Measurements from ENCODE around the gene DCLK2.

The DCLK2 gene

GRCh38 chr4:150235317-150235716, 157.1 kb downstream of the DCLK2 start:
- Histone ChIP-seq H3K9me3 (ENCODE audit: control insufficient read depth, low read length) (no peaks in the 10 kb centered on the region), H3K36me3 (ENCODE audit: control insufficient read depth, insufficient read depth, low read length) (no peaks in the 10 kb centered on the region), H3K27ac (ENCODE audit: low read depth, low read length, severe bottlenecking) (peak overlapping the region; percentile 91), H3K4me3 (ENCODE audit: extremely low read depth, insufficient read depth, low read length, poor library complexity, severe bottlenecking) (no peak overlapping the region), H3K4me1 (ENCODE audit: control insufficient read depth, insufficient read depth, low read length, poor library complexity, severe bottlenecking) (peaks cover 30% of the 10 kb centered on the region)
- no CpG with 5 or more reads among the region's 5 CpGs for WGBS, 2 experiments (ENCODE audit: insufficient coverage in 2 of 2)

- Histone ChIP-seq H3K4me3 (ENCODE audit: extremely low read depth, insufficient read depth, low read length, poor library complexity, severe bottlenecking) (no peak overlapping the region), H3K4me1 (ENCODE audit: control insufficient read depth, insufficient read depth, low read length, poor library complexity, severe bottlenecking) (peaks cover 30% of the 10 kb centered on the region), H3K36me3 (ENCODE audit: control insufficient read depth, insufficient read depth, low read length) (no peaks in the 10 kb centered on the region), H3K27ac (ENCODE audit: low read depth, low read length, severe bottlenecking) (peak overlapping the region; percentile 91), H3K9me3 (ENCODE audit: control insufficient read depth, low read length) (no peaks in the 10 kb centered on the region)
- WGBS, 2 experiments (ENCODE audit: insufficient coverage in 2 of 2) = 65 to 77% methylated on average over 4 to 5 of the region's 6 CpGs
These were observed 157.6 kb downstream of the DCLK2 start for GRCh38 chr4:150235808-150236271.

DNA sequence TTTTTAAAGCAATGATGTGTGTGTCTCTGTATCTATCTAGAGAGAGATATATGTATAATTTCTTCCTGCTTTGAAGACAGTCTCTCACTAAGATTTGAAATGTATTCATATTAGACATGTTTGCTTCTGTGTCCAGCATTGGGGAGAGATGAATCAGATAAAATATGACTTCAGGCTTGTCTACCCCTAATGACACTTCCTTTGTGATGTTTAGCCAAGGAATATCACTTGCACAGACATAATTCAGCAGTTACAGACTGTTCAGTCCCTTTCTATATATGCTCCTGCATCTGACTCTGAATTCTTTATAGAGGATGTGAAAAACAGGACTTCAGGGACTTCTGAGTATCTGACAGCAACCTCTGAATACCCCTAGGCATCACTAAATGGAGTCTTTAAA, 158.4 kb downstream of the DCLK2 start:
- Histone ChIP-seq H3K36me3 (ENCODE audit: control insufficient read depth, insufficient read depth, low read length) (no peaks in the 10 kb centered on the region), H3K27ac (ENCODE audit: low read depth, low read length, severe bottlenecking) (peak overlapping the region; percentile 91), H3K9me3 (ENCODE audit: control insufficient read depth, low read length) (no peaks in the 10 kb centered on the region), H3K4me1 (ENCODE audit: control insufficient read depth, insufficient read depth, low read length, poor library complexity, severe bottlenecking) (peaks cover 30% of the 10 kb centered on the region), H3K4me3 (ENCODE audit: extremely low read depth, insufficient read depth, low read length, poor library complexity, severe bottlenecking) (no peak overlapping the region)

- H3K9me3 ChIP-seq (ENCODE audit: control insufficient read depth, low read length) = no peaks in the 10 kb centered on the region
- H3K4me3 ChIP-seq (ENCODE audit: extremely low read depth, insufficient read depth, low read length, poor library complexity, severe bottlenecking) = no peak overlapping the region
- H3K4me1 ChIP-seq (ENCODE audit: control insufficient read depth, insufficient read depth, low read length, poor library complexity, severe bottlenecking) = peaks cover 30% of the 10 kb centered on the region
- peak overlapping the region; percentile 91 for H3K27ac ChIP-seq (ENCODE audit: low read depth, low read length, severe bottlenecking)
- 47% methylated on average over 2 of the region's 6 CpGs; no CpG with 5 or more reads in 1 of the 2 experiments for WGBS, 2 experiments (ENCODE audit: insufficient coverage in 2 of 2)
- H3K36me3 ChIP-seq (ENCODE audit: control insufficient read depth, insufficient read depth, low read length) = no peaks in the 10 kb centered on the region
These were observed 159.0 kb downstream of the DCLK2 start for GRCh38 chr4:150237110-150237872.

DNA sequence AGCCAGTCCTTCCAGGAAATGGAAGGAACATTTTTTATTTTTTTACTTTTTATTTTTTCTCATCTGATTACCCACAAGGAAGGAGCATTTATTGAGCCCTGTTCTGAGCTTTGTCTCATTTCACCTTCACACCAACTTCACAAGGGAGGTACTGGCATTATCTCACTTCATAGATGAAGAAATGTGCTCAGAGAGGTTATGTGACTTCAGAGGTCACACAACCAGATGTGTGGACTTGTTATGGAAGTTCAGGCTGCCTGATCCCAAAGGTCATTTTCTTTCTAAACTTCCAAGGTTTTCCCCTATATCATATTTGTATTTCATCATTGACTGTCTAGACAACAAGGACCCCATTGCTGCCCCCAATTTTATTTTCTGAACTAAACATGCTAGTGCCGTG, 160.3 kb downstream of the DCLK2 start:
- Histone ChIP-seq H3K27ac (ENCODE audit: low read depth, low read length, severe bottlenecking) (no peak overlapping the region), H3K4me3 (ENCODE audit: extremely low read depth, insufficient read depth, low read length, poor library complexity, severe bottlenecking) (no peak overlapping the region), H3K4me1 (ENCODE audit: control insufficient read depth, insufficient read depth, low read length, poor library complexity, severe bottlenecking) (peaks cover 30% of the 10 kb centered on the region), H3K36me3 (ENCODE audit: control insufficient read depth, insufficient read depth, low read length) (no peaks in the 10 kb centered on the region), H3K9me3 (ENCODE audit: control insufficient read depth, low read length) (no peaks in the 10 kb centered on the region)
- 83% methylated on average over 1 of the region's 1 CpG; no CpG with 5 or more reads in 1 of the 2 experiments for WGBS, 2 experiments (ENCODE audit: insufficient coverage in 2 of 2)

- peaks cover 36% of the 10 kb centered on the region for H3K4me1 ChIP-seq (ENCODE audit: control insufficient read depth, insufficient read depth, low read length, poor library complexity, severe bottlenecking)
- H3K4me3 ChIP-seq (ENCODE audit: extremely low read depth, insufficient read depth, low read length, poor library complexity, severe bottlenecking) = no peak overlapping the region
- no peaks in the 10 kb centered on the region for H3K9me3 ChIP-seq (ENCODE audit: control insufficient read depth, low read length)
- no peaks in the 10 kb centered on the region for H3K36me3 ChIP-seq (ENCODE audit: control insufficient read depth, insufficient read depth, low read length)
- no peak overlapping the region for H3K27ac ChIP-seq (ENCODE audit: low read depth, low read length, severe bottlenecking)
These were observed 161.8 kb downstream of the DCLK2 start for GRCh38 chr4:150240011-150240410.

GRCh38 chr4:150242820-150243458, 164.7 kb downstream of the DCLK2 start:
- Histone ChIP-seq H3K4me1 (ENCODE audit: control insufficient read depth, insufficient read depth, low read length, poor library complexity, severe bottlenecking) (peaks cover 14% of the 10 kb centered on the region), H3K9me3 (ENCODE audit: control insufficient read depth, low read length) (no peaks in the 10 kb centered on the region), H3K4me3 (ENCODE audit: extremely low read depth, insufficient read depth, low read length, poor library complexity, severe bottlenecking) (no peak overlapping the region), H3K27ac (ENCODE audit: low read depth, low read length, severe bottlenecking) (no peak overlapping the region), H3K36me3 (ENCODE audit: control insufficient read depth, insufficient read depth, low read length) (no peaks in the 10 kb centered on the region)
- 43 to 53% methylated on average over 2 of the region's 6 CpGs for WGBS, 2 experiments (ENCODE audit: insufficient coverage in 2 of 2)

GRCh38 chr4:150243932-150244331, 165.7 kb downstream of the DCLK2 start:
- no peak overlapping the region for H3K27ac ChIP-seq (ENCODE audit: low read depth, low read length, severe bottlenecking)
- H3K4me3 ChIP-seq (ENCODE audit: extremely low read depth, insufficient read depth, low read length, poor library complexity, severe bottlenecking) = no peak overlapping the region
- no peaks in the 10 kb centered on the region for H3K9me3 ChIP-seq (ENCODE audit: control insufficient read depth, low read length)
- peaks cover 7% of the 10 kb centered on the region for H3K4me1 ChIP-seq (ENCODE audit: control insufficient read depth, insufficient read depth, low read length, poor library complexity, severe bottlenecking)
- 71% methylated on average over 1 of the region's 2 CpGs; no CpG with 5 or more reads in 1 of the 2 experiments for WGBS, 2 experiments (ENCODE audit: insufficient coverage in 2 of 2)
- no peaks in the 10 kb centered on the region for H3K36me3 ChIP-seq (ENCODE audit: control insufficient read depth, insufficient read depth, low read length)

- 70 to 79% methylated on average over 2 of the region's 3 CpGs for WGBS, 2 experiments (ENCODE audit: insufficient coverage in 2 of 2)
- peaks cover 6% of the 10 kb centered on the region for H3K4me1 ChIP-seq (ENCODE audit: control insufficient read depth, insufficient read depth, low read length, poor library complexity, severe bottlenecking)
- H3K9me3 ChIP-seq (ENCODE audit: control insufficient read depth, low read length) = no peaks in the 10 kb centered on the region
- no peak overlapping the region for H3K4me3 ChIP-seq (ENCODE audit: extremely low read depth, insufficient read depth, low read length, poor library complexity, severe bottlenecking)
- no peaks in the 10 kb centered on the region for H3K36me3 ChIP-seq (ENCODE audit: control insufficient read depth, insufficient read depth, low read length)
- no peak overlapping the region for H3K27ac ChIP-seq (ENCODE audit: low read depth, low read length, severe bottlenecking)
These were observed 166.4 kb downstream of the DCLK2 start for GRCh38 chr4:150244600-150244999.

DNA sequence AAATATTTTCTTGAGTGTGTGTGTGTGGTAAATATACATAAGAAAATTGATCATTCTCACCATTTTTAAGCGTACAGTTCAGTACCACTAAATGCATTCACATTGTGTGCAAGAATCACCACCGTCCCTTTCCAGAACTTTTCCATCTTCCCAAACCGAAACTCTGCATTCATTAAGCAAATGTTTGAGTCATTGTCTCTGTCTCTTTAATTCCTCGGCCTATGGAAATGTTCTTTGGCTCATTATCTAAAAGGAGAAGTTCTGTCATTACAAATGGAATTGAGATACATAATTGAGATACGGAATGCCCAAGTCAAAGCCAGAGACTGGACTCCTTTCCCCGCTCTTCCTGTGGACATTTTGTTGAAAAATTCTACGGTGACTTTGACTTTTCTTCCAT, 168.9 kb downstream of the DCLK2 start:
- whole genome bisulfite sequencing, 2 experiments (ENCODE audit: insufficient coverage in 2 of 2) = 89 to 91% methylated on average over 7 of the region's 7 CpGs
- Histone ChIP-seq H3K36me3 (ENCODE audit: control insufficient read depth, insufficient read depth, low read length) (no peaks in the 10 kb centered on the region), H3K4me1 (ENCODE audit: control insufficient read depth, insufficient read depth, low read length, poor library complexity, severe bottlenecking) (peaks cover 6% of the 10 kb centered on the region), H3K4me3 (ENCODE audit: extremely low read depth, insufficient read depth, low read length, poor library complexity, severe bottlenecking) (no peak overlapping the region), H3K9me3 (ENCODE audit: control insufficient read depth, low read length) (no peaks in the 10 kb centered on the region), H3K27ac (ENCODE audit: low read depth, low read length, severe bottlenecking) (no peak overlapping the region)

DNA sequence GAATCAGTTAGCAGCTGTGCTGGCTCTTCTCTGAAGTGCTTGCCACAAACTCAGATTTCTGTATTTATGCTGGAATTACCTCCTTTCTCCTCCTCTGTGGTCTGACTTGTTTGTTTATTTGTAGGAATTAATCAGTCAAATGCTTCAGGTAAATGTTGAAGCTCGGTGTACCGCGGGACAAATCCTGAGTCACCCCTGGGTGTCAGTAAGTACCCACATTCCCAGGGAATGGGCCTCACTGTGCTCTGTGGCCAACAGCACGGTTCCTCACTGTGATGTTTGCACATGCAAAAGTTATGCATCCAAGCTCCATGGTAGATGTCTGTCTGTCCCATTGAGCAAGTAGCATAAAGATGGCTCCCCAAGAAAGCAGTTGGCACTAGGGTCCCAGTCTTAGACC, 169.9 kb downstream of the DCLK2 start:
- Histone ChIP-seq H3K9me3 (ENCODE audit: control insufficient read depth, low read length) (no peaks in the 10 kb centered on the region), H3K4me1 (ENCODE audit: control insufficient read depth, insufficient read depth, low read length, poor library complexity, severe bottlenecking) (peaks cover 9% of the 10 kb centered on the region), H3K27ac (ENCODE audit: low read depth, low read length, severe bottlenecking) (no peak overlapping the region), H3K4me3 (ENCODE audit: extremely low read depth, insufficient read depth, low read length, poor library complexity, severe bottlenecking) (no peak overlapping the region), H3K36me3 (ENCODE audit: control insufficient read depth, insufficient read depth, low read length) (no peaks in the 10 kb centered on the region)
- 97 to 98% methylated on average over 4 of the region's 4 CpGs for WGBS, 2 experiments (ENCODE audit: insufficient coverage in 2 of 2)

Data from mesodermal cell (in vitro differentiated cells).